A673 (cell line): ENCODE data around the gene KCNJ14. TPM values are rescaled to one million over a fixed set of nuclear protein-coding genes. Genes with fewer than 3 reads are reported as not detected.

Experiments
- BruUV-seq: library from RNA; stranded (reverse); fragments of 400-500 nt; replicated peaks from 2 replicates; lab custom pipeline; 2021; lab: Mats Ljungman, UMichigan
- CTCF ChIA-PET: fragments of 300-600 bp; sonication (Branson Sonifier 250); formaldehyde crosslinking; loops from one replicate; lab custom pipeline; 2022; ENCODE audit warnings: antibody characterized with exemption; lab: Charles Lee
- POLR2A ChIA-PET: fragments of 300-600 bp; sonication (Branson Sonifier 250); formaldehyde crosslinking; loops from one replicate; lab custom pipeline; 2022; ENCODE audit warnings: antibody characterized with exemption; ENCODE audit not compliant: low non-redundant PET; lab: Charles Lee
- DNase-seq: peaks from one replicate; pipeline ENCODE4 v3.0.0-alpha.2; 2015; ENCODE audit warnings: low spot score
- H3K27ac ChIP-seq: fragments of 200-600 bp; sonication (generic); 2 replicates; pipeline ENCODE4 v1.5.1; 2016; ENCODE audit warnings: mixed run types, low read depth, mild to moderate bottlenecking, mixed read lengths, antibody characterized with exemption, low read length; ENCODE audit not compliant: poor library complexity, severe bottlenecking
- H3K27me3 ChIP-seq: fragments of 200-600 bp; sonication (generic); replicated peaks from 2 replicates; pipeline ENCODE4 v1.6.1; 2017; ENCODE audit warnings: mixed run types, low read depth, mild to moderate bottlenecking, mixed read lengths, antibody characterized with exemption, low read length; ENCODE audit not compliant: insufficient read depth, poor library complexity
- H3K36me3 ChIP-seq: fragments of 200-600 bp; sonication (generic); 2 replicates; pipeline ENCODE4 v1.6.1; 2016; ENCODE audit warnings: mixed run types, mild to moderate bottlenecking, mixed read lengths, antibody characterized with exemption, low read length; ENCODE audit not compliant: insufficient read depth, poor library complexity, severe bottlenecking
- H3K4me1 ChIP-seq: fragments of 200-600 bp; sonication (generic); 2 replicates; pipeline ENCODE4 v1.6.1; 2017; ENCODE audit warnings: mixed run types, mild to moderate bottlenecking, mixed read lengths, antibody characterized with exemption, low read length; ENCODE audit not compliant: insufficient read depth, poor library complexity, severe bottlenecking
- H3K4me3 ChIP-seq: fragments of 200-600 bp; sonication (generic); 2 replicates; pipeline ENCODE4 v1.5.1; 2016; ENCODE audit warnings: low read depth, mixed run types, mild to moderate bottlenecking, mixed read lengths, low read length; ENCODE audit not compliant: poor library complexity, severe bottlenecking
- H3K9me3 ChIP-seq: fragments of 200-600 bp; sonication (generic); 2 replicates; pipeline ENCODE4 v1.6.1; 2016; ENCODE audit warnings: mixed run types, low read depth, mild to moderate bottlenecking, mixed read lengths, antibody characterized with exemption, low read length; ENCODE audit not compliant: poor library complexity, severe bottlenecking
- CTCF ChIP-seq: fragments of 300-800, 200-600 bp; sonication (generic); conservative IDR thresholded peaks from 2 replicates; pipeline ENCODE4 v1.5.1; 2017; ENCODE audit warnings: low read depth, mild to moderate bottlenecking, antibody characterized with exemption, low read length, moderate library complexity, mixed read lengths
- EZH2 ChIP-seq: fragments of 200-600 bp; sonication (generic); IDR thresholded peaks from 2 replicates; pipeline ENCODE4 v1.6.1; 2017; ENCODE audit warnings: borderline replicate concordance, low read depth, mild to moderate bottlenecking, mixed read lengths, antibody characterized with exemption, low read length; ENCODE audit not compliant: poor library complexity, severe bottlenecking
- intact Hi-C: fragments of 100-400 bp; cut with micrococcal nuclease; formaldehyde crosslinking; loops from one replicate; pipeline ENCODE4 v1.10.0; 2022; ENCODE audit not compliant: unreplicated experiment
- total RNA-seq: library from RNA; stranded (reverse); gene quantifications from 2 replicates; pipeline ENCODE4 v1.2.3, GENCODE V29; 2021

KCNJ14 gene
- total RNA-seq, 1 experiment from 2014 or later, result 6.5 TPM

GRCh38 chr19:48461651-48461981, 6.2 kb downstream of the KCNJ14 start:
- POLR2A ChIA-PET, result no interaction called here
- no TSS peak for BruUV-seq

GRCh38 chr19:48461982-48462655, 6.7 kb downstream of the KCNJ14 start:
- ChIA-PET CTCF (no interaction called here), POLR2A (no interaction called here)
- Histone ChIP-seq H3K9me3 (no peaks in the 10 kb centered on the region), H3K4me1 (peaks cover 3% of the 10 kb centered on the region), H3K4me3 (no peak overlapping the region), H3K27me3 (no peaks in the 10 kb centered on the region), H3K36me3 (peaks cover 29% of the 10 kb centered on the region), H3K27ac (no peak overlapping the region)
- intact Hi-C loops, result no loop called here
- no TSS peak for BruUV-seq
- TF ChIP-seq CTCF (no peak), EZH2 (no peak)
- DNase-seq, result no peak

More at GRCh38 chr19:48461651-48461981, 6.2 kb downstream of the KCNJ14 start:
- Histone ChIP-seq H3K9me3 (no peaks in the 10 kb centered on the region), H3K27ac (no peak overlapping the region), H3K36me3 (peaks cover 29% of the 10 kb centered on the region), H3K4me1 (no peaks in the 10 kb centered on the region), H3K4me3 (no peak overlapping the region), H3K27me3 (no peaks in the 10 kb centered on the region)
- CTCF ChIA-PET, result no interaction called here
- no peak for TF ChIP-seq EZH2
- no peak for TF ChIP-seq CTCF
- DNase-seq, result no peak
- intact Hi-C loops, result no loop called here

GRCh38 chr19:48465215-48465614, 9.8 kb downstream of the KCNJ14 start:
- Histone ChIP-seq H3K9me3 (no peaks in the 10 kb centered on the region), H3K27me3 (no peaks in the 10 kb centered on the region), H3K36me3 (peaks cover 23% of the 10 kb centered on the region), H3K27ac (peak overlapping the region; percentile 2), H3K4me1 (peaks cover 15% of the 10 kb centered on the region), H3K4me3 (no peak overlapping the region)
- DNase-seq, result no peak
- CTCF ChIA-PET, result no interaction called here
- POLR2A ChIA-PET, result interaction anchor here (0.6 kb wide), 1 partner anchor 166 kb away, joined by 6 read pairs; no protein-coding TSS in a partner anchor
- no peak for TF ChIP-seq CTCF
- no peak for TF ChIP-seq EZH2
- no TSS peak for BruUV-seq
- intact Hi-C loops, result no loop called here
